NCI-H2196 (cell line): ENCODE results near the gene LGSN.
"Not testable (repeated sequence)": the region's sequence is repeated elsewhere in the genome, so short reads cannot be mapped to it uniquely, and the experiment has no call there.

ENCODE experiments used
- DNase-seq: peaks from one replicate; lab custom pipeline; 2025; ENCODE audit not compliant: unreplicated experiment; lab: John Stamatoyannopoulos, UW

The LGSN gene, protein sequence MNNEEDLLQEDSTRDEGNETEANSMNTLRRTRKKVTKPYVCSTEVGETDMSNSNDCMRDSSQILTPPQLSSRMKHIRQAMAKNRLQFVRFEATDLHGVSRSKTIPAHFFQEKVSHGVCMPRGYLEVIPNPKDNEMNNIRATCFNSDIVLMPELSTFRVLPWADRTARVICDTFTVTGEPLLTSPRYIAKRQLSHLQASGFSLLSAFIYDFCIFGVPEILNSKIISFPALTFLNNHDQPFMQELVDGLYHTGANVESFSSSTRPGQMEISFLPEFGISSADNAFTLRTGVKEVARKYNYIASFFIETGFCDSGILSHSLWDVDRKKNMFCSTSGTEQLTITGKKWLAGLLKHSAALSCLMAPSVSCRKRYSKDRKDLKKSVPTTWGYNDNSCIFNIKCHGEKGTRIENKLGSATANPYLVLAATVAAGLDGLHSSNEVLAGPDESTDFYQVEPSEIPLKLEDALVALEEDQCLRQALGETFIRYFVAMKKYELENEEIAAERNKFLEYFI

DNA sequence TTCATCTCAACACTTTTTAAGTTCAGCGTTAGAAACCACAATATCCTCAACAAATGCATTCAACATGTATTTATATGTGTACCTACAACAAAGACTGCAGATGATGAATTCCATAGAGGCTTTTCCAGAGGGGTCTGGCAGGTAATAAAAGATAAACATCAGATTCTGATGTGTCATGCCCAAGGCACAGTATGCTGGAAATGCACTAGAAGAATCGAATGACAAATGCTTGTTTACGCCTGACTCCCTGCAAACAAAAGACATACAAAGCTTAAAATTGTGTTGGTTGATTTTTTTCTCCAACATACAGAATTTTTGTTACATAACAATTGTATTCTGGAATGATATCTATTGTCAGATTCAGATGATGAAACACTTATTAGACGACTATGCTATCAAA is at the start of gene LGSN:
Gene LGSN, minus strand, starts transcription at position 45 of the 400 bp plus-strand sequence. Its CDS starts 40 bp downstream, at position 5.
- no peak for DNase-seq

DNA sequence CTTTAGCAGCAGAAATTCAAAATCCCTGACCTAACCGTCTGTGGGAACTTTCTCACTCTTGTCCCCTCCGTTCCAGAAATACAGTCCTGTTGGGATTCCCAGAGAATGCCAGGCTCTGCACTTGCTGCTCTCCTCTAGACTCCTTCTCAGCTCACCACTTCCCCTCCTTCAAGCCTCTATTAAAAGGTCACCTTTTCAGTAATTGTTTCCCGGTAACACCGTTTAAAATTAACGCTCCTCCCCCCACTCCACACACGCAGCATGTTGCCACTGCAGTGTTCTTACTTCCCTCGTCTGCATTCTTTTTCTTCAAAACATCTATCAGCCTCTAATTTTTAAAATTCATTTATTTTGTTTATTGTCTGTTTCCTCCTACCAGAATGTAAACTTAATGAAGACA is 48.6 kb upstream of the LGSN start:
- DNase-seq, result no peak

DNA sequence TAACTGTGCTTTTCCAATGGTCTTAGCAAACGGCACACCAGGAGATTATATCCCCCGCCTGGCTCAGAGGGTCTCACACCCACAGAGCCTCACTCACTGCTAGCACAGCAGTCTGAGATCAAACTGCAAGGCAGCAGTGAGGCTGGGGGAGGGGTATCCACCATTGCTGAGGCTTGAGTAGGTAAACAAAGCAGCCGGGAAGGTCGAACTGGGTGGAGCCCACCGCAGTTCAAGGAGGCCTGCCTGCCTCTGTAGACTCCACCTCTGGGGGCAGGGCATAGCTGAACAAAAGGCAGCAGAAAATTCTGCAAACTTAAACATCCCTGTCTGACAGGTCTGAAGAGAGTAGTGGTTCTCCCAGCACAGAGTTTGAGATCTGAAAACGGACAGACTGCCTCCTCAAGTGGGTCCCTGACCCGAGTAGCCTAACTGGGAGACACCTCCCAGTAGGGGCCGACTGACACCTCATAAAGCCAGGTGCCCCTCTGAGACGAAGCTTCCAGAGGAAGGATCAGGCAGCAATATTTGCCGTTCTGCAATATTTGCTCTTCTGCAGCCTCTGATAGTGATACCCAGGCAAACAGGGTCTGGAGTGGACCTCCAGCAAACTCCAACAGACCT is 42.8 kb upstream of the LGSN start:
- DNase-seq, result not testable (repeated sequence)

DNA sequence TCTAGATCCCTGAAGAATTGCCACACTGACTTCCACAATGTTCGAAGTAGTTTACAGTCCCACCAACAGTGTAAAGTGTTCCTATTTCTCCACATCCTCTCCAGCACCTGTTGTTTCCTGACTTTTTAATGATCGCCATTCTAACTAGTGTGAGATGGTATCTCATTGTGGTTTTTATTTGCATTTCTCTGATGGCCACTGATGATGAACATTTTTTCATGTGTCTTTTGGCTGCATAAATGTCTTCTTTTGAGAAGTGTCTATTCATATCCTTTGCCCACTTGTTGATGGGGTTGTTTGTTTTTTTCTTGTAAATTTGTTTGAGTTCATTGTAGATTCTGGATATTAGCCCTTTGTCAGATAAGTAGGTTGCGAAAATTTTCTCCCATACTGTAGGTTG is 37.6 kb upstream of the LGSN start:
- not testable (repeated sequence) for DNase-seq

DNA sequence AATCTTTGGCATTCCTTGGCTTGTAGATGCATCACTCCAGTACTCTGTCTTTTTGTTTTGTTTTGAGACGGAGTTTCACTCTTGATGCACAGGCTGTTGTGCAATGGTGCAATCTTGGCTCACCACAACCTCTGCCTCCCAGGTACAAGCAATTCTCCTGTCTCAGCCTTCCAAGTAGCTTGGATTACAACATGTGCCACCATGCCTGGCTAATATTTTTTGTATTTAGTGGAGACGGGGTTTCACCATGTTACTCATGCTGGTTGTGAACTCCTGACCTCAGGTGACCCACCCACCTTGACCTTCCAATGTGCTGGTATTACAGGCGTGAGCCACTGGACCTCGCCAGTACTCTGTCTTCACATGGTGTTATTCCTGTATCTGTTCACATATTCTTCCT is 35.8 kb upstream of the LGSN start:
- DNase-seq, result no peak

DNA sequence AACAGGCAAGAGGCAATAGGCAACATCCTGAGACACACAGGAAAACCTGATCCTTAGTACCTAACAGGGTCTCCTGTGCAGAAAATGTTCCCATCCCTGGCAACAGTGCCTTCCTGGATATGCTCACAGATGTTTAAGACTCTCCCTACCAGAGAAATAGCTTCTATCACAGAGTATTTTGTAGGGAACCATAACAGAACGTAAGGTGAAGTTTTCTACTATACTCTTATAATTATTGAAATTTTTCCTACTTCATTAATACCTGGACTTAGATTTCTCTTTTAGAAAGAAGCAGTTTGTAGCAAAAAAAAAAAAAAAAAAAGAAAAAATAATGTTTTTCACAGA is 33.5 kb upstream of the LGSN start:
- no peak for DNase-seq

DNA sequence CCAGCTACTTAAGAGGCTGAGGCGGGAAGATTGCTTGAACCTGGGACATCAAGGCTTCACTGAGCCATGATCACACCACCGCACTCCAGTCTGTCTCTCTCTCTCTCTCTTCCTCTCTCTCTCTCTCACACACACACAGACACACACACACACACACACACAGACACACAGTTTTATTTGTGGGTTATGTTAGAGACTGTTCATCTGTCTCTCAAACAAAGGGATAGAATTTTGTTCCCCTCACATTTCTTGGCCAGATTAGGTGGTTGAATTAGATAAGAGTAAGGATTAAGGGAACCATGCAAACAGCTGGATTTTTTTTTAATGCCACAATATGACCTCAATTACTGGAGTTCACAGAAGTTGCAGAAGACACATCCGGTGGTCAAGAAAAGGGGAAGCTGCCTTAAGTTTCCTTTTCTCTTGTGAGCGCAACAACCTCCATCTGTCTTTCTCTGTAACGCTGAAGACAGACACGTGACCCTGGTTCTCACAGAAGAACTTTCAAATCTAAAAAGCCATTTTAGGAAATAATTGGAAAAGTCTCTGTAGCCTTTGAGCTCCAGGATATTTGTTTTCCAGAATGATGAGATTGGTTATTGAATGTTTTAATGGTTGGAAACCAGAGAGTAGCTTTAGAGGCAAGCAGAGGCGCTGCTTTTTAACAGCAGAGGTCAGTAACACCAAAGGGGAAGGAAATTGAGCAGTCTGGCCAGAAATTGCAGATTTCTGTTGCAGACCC is 32.9 kb upstream of the LGSN start:
- DNase-seq, result peak; percentile 13

DNA sequence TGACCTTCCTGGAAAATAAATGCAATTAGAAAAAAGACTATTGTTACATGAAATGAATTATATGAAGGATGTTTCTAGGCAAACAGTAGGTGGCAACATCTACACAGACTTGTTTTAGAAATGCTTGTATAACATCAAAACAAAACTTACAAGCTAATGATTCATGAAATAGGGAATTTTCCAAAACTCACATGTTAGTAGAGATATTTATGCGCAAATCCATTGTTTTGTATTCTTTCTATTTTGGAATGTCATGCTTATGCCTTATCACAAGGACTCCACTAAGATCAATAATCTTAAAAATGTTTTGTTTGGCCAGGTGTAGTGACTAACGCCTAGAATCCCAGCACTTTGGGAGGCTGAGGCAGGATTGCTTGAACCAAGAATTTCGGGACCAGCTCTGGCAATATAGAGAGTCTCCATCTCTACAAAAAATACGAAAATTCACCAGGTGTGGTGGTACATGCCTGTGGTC is 32.3 kb upstream of the LGSN start:
- DNase-seq, result peak; percentile 4

DNA sequence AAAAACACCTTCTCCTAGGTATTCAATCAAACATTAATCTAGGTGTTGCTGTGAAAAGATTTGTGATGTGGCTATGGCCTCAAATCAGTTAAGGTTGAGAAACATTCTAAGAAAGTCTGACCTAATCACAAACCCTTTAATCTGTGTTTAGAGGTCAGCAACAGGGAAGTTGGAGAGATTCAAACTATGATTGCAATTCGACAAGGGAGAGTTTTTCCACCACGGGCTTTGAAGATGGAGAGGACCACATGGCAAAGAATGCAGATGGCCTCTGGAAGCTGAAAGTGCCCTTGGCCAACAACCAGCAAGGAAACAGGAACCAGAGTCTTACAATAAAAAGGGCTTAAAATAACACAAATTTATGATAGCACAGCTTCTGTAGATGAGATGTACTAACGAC is 29.6 kb upstream of the LGSN start:
- DNase-seq, result no peak

DNA sequence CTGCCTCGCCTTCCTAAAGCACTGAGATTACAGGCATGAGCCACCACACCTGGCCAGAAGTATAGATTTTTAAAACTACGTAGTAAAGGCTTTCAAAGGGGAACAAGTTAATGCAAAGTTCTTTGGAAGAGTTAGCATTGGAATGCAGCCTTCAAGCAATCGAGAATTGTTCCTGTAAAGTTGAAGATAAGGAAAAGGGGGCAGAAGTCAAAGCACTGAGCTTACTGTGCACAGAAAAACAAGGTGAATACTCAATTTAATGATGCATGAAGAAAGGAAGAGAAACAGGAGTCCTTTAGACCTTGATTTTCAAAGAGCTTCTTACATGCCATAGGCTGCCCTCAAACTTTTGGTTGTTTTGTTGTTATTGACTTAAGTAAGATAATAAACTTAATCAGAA is 29.1 kb upstream of the LGSN start:
- DNase-seq, result no peak

DNA sequence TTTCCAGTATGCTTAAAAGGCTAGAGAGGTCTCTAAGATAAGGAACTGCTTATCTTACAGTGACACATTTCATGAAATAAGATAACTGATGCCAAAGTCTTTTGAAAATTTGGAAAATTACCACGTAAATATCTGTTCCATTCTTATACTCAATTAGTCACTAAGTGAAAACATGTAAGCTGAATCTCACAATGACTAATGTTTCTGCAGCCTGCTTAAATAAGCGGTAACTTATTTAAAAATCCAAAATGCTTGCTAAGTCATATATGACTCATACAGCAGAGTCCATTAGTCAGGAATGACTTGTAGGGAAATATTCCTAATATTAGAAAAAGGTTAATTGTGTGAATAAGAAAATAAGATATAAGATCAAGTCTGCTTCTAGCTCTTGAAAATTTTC is 27.8 kb upstream of the LGSN start:
- no peak for DNase-seq

DNA sequence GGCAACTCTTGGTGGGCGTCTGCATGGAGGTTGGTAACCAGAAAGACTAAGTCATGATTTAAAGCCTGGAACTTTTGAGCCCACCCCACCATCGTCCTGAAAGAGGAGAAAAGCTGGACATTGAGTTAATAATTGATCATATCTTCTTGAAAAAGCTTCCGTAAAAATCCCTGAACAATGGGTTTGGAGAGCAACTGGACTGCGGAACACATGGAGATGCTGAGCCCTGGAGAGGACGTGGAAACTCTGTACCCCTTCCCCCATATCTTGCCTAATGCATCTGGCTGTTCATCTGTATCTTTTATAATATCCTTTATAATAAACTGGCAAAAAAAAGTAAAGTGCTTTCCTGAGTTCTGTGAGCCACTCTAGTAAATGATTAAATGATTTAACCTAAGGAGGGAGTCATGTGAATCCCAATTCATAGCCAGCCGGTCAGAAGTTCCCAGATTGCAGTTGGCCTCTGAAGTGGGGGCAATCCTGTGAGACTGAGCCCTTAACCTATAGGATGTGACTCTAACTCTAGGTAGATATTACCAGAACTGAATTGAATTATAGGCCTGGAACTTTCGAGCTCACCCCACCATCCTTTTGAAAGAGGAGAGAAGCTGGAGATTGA is 26.5 kb upstream of the LGSN start:
- DNase-seq, result no peak

DNA sequence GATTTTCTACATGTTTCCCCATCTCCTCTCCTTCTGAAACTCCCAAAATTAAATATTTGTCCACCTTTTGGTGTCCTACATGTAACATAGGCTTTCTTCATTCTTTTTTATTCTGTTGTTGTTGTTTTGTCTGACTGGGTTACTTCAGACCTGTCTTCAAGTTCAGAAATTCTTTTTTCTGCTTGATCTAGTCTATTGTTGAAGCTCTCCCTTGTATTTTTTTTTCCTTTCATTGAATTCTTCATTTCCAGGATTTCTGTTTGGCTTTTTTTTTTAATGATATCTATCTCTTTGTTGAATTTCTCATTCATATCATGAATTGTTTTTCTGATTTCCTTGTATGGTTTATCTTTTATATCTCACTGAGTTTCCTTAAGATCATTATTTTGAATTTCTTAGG is 20.6 kb upstream of the LGSN start:
- DNase-seq, result no peak

DNA sequence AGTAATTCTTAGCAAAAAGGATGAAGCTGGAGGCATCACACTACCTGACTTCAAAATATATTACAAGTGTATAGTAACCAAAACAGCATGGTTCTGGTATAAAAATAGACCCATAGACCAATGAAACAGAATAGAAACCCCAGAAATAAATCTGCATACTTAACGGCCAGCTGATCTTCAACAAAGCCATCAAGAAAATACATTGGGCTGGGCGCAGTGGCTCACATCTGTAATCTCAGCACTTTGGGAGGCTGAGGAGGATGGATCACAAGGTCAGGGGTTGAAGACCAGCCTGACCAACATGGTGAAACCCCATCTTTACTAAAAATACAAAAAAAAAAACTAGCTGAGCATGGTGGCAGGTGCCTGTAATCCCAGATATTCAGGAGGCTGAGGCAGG is 14.9 kb upstream of the LGSN start:
- DNase-seq, result not testable (repeated sequence)

DNA sequence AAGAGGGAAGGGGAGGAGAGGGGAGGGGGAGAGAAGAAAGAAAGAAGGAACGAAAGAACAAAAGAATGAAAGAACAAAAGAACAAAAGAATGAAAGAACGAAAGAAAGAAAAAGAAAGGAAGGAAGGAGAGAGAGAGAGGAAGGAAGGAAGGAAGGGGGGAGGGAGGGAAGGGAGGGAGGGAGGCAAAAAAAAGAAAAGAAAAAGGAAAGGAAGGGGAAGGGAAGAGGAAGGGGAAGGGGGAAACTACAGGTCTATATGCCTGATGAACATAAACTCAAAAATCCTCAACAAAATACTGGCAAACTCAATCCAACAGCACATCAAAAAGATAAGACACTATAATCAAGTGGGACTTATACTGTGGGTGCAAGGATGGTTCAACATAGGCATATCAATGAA is 13.7 kb upstream of the LGSN start:
- no peak for DNase-seq

DNA sequence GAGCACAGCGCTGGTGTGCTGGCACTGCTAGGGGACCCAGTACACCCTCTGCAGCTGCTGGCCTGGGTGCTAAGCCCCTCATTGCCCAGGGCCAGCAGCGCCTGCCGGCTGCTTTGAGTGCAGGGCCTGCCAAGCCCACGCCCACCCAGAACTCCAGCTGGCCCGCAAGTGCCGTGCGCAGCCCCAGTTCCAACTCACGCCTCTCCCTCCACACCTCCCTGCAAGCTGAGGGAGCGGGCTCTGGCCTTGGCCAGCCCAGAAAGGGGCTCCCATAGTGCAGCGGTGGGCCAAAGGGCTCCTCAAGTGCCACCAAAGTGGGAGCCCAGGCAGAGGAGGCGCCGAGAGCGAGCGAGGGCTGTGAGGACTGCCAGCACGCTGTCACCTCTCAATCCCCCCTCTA is 6.8 kb upstream of the LGSN start:
- not testable (repeated sequence) for DNase-seq

DNA sequence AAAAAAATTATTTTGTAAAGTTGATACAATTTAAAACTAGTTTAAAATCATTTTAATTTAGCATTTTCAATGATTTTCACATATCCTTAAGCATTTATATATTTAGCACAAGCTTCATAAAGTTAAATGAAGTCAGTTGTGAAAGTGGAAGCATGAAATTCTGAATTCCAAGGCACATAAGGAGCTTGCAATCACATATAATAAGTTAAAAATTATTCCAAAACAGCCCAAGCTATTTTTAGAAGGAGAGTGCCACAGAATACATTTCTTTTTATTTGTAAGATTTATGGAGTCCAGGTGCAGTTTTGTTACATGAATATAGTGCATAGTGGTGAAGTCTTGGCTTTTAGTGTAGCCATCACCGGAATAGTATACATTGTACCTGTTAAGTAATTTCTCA is 3.2 kb upstream of the LGSN start:
- DNase-seq, result no peak

DNA sequence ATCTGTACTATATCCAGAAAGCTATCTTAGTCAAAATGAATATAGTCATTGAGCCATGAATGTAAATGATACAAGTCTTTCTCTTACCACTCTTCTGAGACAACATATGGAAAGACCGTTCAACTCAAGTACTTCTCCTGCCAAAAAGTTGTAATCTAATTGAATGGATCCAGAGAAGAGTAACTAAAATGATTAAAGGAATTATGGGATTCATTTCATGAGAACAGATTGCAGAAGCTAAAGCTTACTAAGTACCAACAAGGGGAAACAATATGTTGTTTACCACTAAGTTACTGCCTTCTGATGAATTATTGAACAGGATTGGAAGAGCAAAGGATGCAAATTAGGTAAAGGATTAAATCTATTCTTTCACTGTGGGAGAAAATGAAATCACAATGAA is 2.0 kb upstream of the LGSN start:
- no peak for DNase-seq

DNA sequence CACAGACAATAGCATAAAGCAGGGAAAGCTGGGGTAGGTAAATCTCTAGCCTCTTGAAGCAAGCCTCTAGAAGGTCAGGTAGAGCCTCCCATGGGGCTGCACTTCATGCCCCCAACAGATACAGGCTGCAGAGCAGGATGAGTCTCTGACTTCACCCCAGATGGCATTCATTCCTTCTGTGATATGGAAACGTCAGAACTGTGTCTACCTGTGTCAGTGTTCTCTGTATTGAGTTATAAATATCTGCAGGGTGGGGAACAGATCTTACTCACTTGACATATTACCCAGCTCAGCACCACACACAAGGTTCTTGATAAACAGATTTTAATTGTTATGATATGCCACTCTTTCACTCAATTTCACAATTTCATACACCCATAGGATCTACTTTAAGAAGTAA is 2.1 kb downstream of the LGSN start:
- DNase-seq, result no peak

DNA sequence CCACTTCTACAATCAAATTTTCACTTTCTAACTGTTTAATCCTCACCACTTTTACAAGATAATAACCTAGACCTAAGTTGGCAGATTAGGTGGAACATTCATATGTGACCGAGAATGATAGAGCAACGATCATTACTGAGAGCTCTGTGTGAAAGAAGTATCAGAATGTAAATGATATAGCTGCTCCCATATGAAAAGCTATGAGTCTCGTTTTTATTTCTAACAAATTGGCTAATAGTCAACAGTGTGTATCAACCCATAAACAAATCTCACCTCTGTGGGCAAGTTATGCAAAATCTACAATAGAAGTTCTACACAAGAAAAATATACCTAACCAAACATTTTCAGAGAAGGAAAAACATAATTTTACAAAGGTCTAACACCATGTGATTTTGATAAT is 3.7 kb downstream of the LGSN start:
- DNase-seq, result no peak

DNA sequence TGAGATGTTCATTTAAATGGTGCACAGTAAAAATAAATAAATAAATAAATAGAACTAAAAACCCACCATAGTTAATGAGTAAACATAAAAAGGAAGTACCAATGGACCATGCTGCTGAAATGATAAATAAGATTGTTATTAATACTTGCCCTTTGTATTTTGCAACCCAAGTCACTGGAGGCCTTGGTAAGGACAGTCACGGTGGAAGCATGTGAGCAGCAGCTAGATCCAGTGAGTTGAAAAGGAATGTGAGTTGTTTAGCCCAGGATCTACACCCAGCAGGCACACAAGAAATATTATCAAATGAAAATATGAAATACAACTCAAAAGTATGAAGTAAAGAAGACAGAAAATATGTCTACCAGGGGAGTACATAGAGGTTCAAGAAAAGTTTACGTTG is 6.7 kb downstream of the LGSN start:
- DNase-seq, result no peak
